H1 (cell line): Measurements from ENCODE around the gene PHC2. TPM values are rescaled to one million over a fixed set of nuclear protein-coding genes. Genes with fewer than 3 reads are reported as not detected.

Source experiments
- CTCF ChIA-PET: fragments of 300-600 bp; sonication (Branson Sonifier 250); formaldehyde crosslinking; loops from one replicate; lab custom pipeline; 2021; ENCODE audit not compliant: partially characterized antibody; lab: Charles Lee
- POLR2A ChIA-PET: fragments of 300-600 bp; sonication (Branson Sonifier 250); formaldehyde crosslinking; loops from one replicate; lab custom pipeline; 2021; ENCODE audit warnings: inconsistent platforms; ENCODE audit not compliant: partially characterized antibody; lab: Charles Lee
- DNase-seq, 2 experiments: peaks; one replicate each; pipeline versions ENCODE4 v3.0.0 to v3.0.0-alpha.2; 2010 to 2022; ENCODE audit warnings: low spot score in 2 of 2, low read depth in 1 of 2, mixed read lengths in 1 of 2
- FAIRE-seq: peaks from 2 replicates; lab custom pipeline; 2011; peaks lifted over from hg19 to GRCh38; lab: Jason Lieb, UNC
- H2AFZ ChIP-seq: 2 replicates; pipeline ENCODE4 v1.8.1; 2012; ENCODE audit warnings: low read length, inconsistent platforms
- H2AK5ac ChIP-seq: 2 replicates; pipeline ENCODE4 v1.6.1; 2013; ENCODE audit warnings: low read depth, low read length
- H2BK120ac ChIP-seq: replicated peaks from 2 replicates; pipeline ENCODE3; 2013; ENCODE audit warnings: low read depth, low read length, inconsistent platforms
- H2BK12ac ChIP-seq: 2 replicates; pipeline ENCODE4 v1.6.1; 2013; ENCODE audit warnings: low read depth, low read length
- H2BK15ac ChIP-seq: 2 replicates; pipeline ENCODE4 v1.6.1; 2013; ENCODE audit warnings: low read length
- H2BK20ac ChIP-seq: 2 replicates; pipeline ENCODE4 v1.6.1; 2013; ENCODE audit warnings: low read length
- H2BK5ac ChIP-seq: 2 replicates; pipeline ENCODE4 v1.6.1; 2013; ENCODE audit warnings: low read depth, low read length
- H3K14ac ChIP-seq: 2 replicates; pipeline ENCODE4 v1.6.1; 2013; ENCODE audit warnings: inconsistent platforms; ENCODE audit not compliant: insufficient read length
- H3K18ac ChIP-seq: 2 replicates; pipeline ENCODE4 v1.6.1; 2013; ENCODE audit warnings: low read length; ENCODE audit errors: extremely low read depth
- H3K23ac ChIP-seq: 2 replicates; pipeline ENCODE4 v1.6.1; 2013; ENCODE audit warnings: inconsistent platforms; ENCODE audit not compliant: insufficient read length
- H3K23me2 ChIP-seq: 2 replicates; pipeline ENCODE4 v1.6.1; 2013; ENCODE audit warnings: low read depth, low read length
- H3K27ac ChIP-seq: 2 replicates; pipeline ENCODE4 v1.6.1; 2011; ENCODE audit warnings: low read depth, low read length, inconsistent platforms
- H3K27me3 ChIP-seq, 4 experiments: replicated peaks in 1 of 4; 1 replicate in 1 of 4; 2 replicates in 3 of 4; pipeline versions ENCODE4 v1.6.1 to v1.8.1; 2011 to 2013; ENCODE audit warnings: low read length in 3 of 4, mild to moderate bottlenecking in 3 of 4, inconsistent platforms in 2 of 4, mixed read lengths in 2 of 4, moderate library complexity in 1 of 4; ENCODE audit not compliant: control insufficient read depth in 3 of 4, insufficient read depth in 3 of 4; ENCODE audit errors: extremely low read depth in 1 of 4
- H3K36me3 ChIP-seq, 4 experiments: 2 replicates each; pipeline versions ENCODE4 v1.6.1 to v1.8.1; 2011 to 2013; ENCODE audit warnings: mild to moderate bottlenecking in 4 of 4, low read length in 3 of 4, moderate library complexity in 2 of 4, control low read depth in 1 of 4, inconsistent platforms in 1 of 4; ENCODE audit not compliant: insufficient read depth in 4 of 4, control insufficient read depth in 2 of 4
- H3K4ac ChIP-seq: replicated peaks from 2 replicates; pipeline ENCODE3; 2013; ENCODE audit warnings: low read length, low read depth, mixed read lengths, inconsistent platforms; ENCODE audit not compliant: insufficient read length
- H3K4me1 ChIP-seq, 4 experiments: replicated peaks in 1 of 4; 1 replicate in 1 of 4; 2 replicates in 3 of 4; pipeline versions ENCODE4 v1.6.1 to v1.8.1; 2011 to 2013; ENCODE audit warnings: low read length in 3 of 4, inconsistent platforms in 2 of 4, mixed read lengths in 1 of 4; ENCODE audit not compliant: insufficient read depth in 4 of 4, control insufficient read depth in 3 of 4
- H3K4me2 ChIP-seq, 2 experiments: 2 replicates each; pipeline versions ENCODE4 v1.6.1 to v1.8.1; 2011 to 2013; ENCODE audit warnings: low read depth in 2 of 2, low read length in 2 of 2, control low read depth in 1 of 2, inconsistent platforms in 1 of 2, mild to moderate bottlenecking in 1 of 2; ENCODE audit not compliant: insufficient read depth in 1 of 2
- H3K4me3 ChIP-seq, 4 experiments: fragments of 200-600, 300-600 bp in 1 of 4; sonication (generic), shearing (Covaris generic), sonication (Bioruptor Twin) in 1 of 4; 2 replicates each; pipeline versions ENCODE4 v1.5.1 to v1.8.1; 2011 to 2016; ENCODE audit warnings: low read length in 4 of 4, low read depth in 3 of 4, control low read depth in 2 of 4, inconsistent platforms in 2 of 4, mild to moderate bottlenecking in 2 of 4, mixed read lengths in 1 of 4, moderate library complexity in 1 of 4; ENCODE audit not compliant: insufficient read depth in 2 of 4; ENCODE audit errors: extremely low read depth in 1 of 4
- H3K56ac ChIP-seq: replicated peaks from 2 replicates; pipeline ENCODE3; 2013; ENCODE audit warnings: low read depth, mild to moderate bottlenecking, mixed read lengths, low read length, inconsistent platforms; ENCODE audit not compliant: insufficient read length
- H3K79me1 ChIP-seq: 2 replicates; pipeline ENCODE4 v1.6.1; 2013; ENCODE audit warnings: low read depth, low read length, control low read depth
- H3K79me2 ChIP-seq, 2 experiments: 2 replicates each; pipeline versions ENCODE4 v1.6.1 to v1.8.1; 2012 to 2013; ENCODE audit warnings: low read length in 2 of 2, mild to moderate bottlenecking in 2 of 2, inconsistent platforms in 1 of 2; ENCODE audit not compliant: insufficient read depth in 2 of 2, control insufficient read depth in 1 of 2
- H3K9ac ChIP-seq, 4 experiments: replicated peaks in 1 of 4; 1 replicate in 1 of 4; 2 replicates in 3 of 4; pipeline versions ENCODE4 v1.6.1 to v1.8.1; 2011 to 2013; ENCODE audit warnings: low read depth in 3 of 4, low read length in 3 of 4, control low read depth in 2 of 4, mild to moderate bottlenecking in 2 of 4, moderate library complexity in 2 of 4, inconsistent platforms in 1 of 4; ENCODE audit errors: extremely low read depth in 1 of 4
- H3K9me3 ChIP-seq, 2 experiments: 2 replicates each; pipeline versions ENCODE4 v1.6.1 to v1.8.1; 2012 to 2013; ENCODE audit warnings: mild to moderate bottlenecking in 2 of 2, moderate library complexity in 2 of 2, control low read depth in 1 of 2, inconsistent platforms in 1 of 2, low read depth in 1 of 2, low read length in 1 of 2, mixed read lengths in 1 of 2; ENCODE audit not compliant: insufficient read depth in 2 of 2
- H4K20me1 ChIP-seq, 2 experiments: replicated peaks in 1 of 2; 2 replicates each; pipeline versions ENCODE3 to v1.8.1; 2011 to 2013; ENCODE audit warnings: inconsistent platforms in 2 of 2, low read length in 2 of 2, mild to moderate bottlenecking in 1 of 2; ENCODE audit not compliant: insufficient read depth in 2 of 2, control insufficient read depth in 1 of 2
- H4K5ac ChIP-seq: 2 replicates; pipeline ENCODE4 v1.6.1; 2013; ENCODE audit warnings: low read length, low read depth, mixed read lengths, inconsistent platforms; ENCODE audit not compliant: insufficient read length
- H4K8ac ChIP-seq: 2 replicates; pipeline ENCODE4 v1.8.0; 2013; ENCODE audit warnings: mild to moderate bottlenecking, moderate library complexity, low read length, inconsistent platforms; ENCODE audit not compliant: insufficient read depth; ENCODE audit errors: extremely low read depth
- H4K91ac ChIP-seq: replicated peaks from 2 replicates; pipeline ENCODE3; 2013; ENCODE audit warnings: low read length, mixed read lengths, inconsistent platforms; ENCODE audit not compliant: insufficient read length
- CBX8 ChIP-seq: fragments of 300-800, 300-1000 bp; sonication (generic); IDR thresholded peaks from 2 replicates; pipeline ENCODE4 v1.7.1; 2016; ENCODE audit warnings: low read depth, low read length, borderline replicate concordance
- CHD2 ChIP-seq: IDR thresholded peaks from 2 replicates; pipeline ENCODE4 v1.6.1; 2012; ENCODE audit warnings: low read length, improper control_type of control experiment
- EGR1 ChIP-seq: IDR thresholded peaks from 2 replicates; pipeline ENCODE4 v1.6.1; 2011; ENCODE audit warnings: low read depth, low read length, borderline replicate concordance
- EP300 ChIP-seq, 2 experiments: IDR thresholded peaks; 1 replicate in 1 of 2; 2 replicates in 1 of 2; pipeline ENCODE4 v1.6.1; 2011 to 2012; ENCODE audit warnings: low read depth in 2 of 2, low read length in 2 of 2, mild to moderate bottlenecking in 2 of 2, borderline replicate concordance in 1 of 2, inconsistent platforms in 1 of 2, moderate library complexity in 1 of 2
- JUN ChIP-seq: IDR thresholded peaks from 2 replicates; pipeline ENCODE4 v1.6.1; 2011; ENCODE audit warnings: low read depth, mild to moderate bottlenecking, improper control_type of control experiment, low read length
- KDM1A ChIP-seq: fragments of 200-600, 300-600 bp; sonication (generic); IDR thresholded peaks from 2 replicates; pipeline ENCODE4 v1.7.1; 2016; ENCODE audit warnings: mild to moderate bottlenecking, low read length, borderline replicate concordance
- PHF8 ChIP-seq: fragments of 200-600 bp; sonication (generic); conservative IDR thresholded peaks from 2 replicates; pipeline ENCODE4 v1.7.1; 2012; ENCODE audit warnings: low read depth, mild to moderate bottlenecking, inconsistent platforms, low read length, moderate library complexity
- RBBP5 ChIP-seq: IDR thresholded peaks from 2 replicates; pipeline ENCODE4 v1.7.1; 2012; ENCODE audit warnings: low read depth, mild to moderate bottlenecking, inconsistent platforms, low read length, moderate library complexity, borderline replicate concordance
- RXRA ChIP-seq: IDR thresholded peaks from 2 replicates; pipeline ENCODE4 v1.6.1; 2011; ENCODE audit warnings: low read depth, mild to moderate bottlenecking, low read length, moderate library complexity; ENCODE audit not compliant: insufficient read depth
- SIRT6 ChIP-seq: IDR thresholded peaks from one replicate; pipeline ENCODE4 v1.7.1; 2012; ENCODE audit warnings: low read length, inconsistent platforms
- SP1 ChIP-seq: IDR thresholded peaks from 2 replicates; pipeline ENCODE4 v1.6.1; 2011; ENCODE audit warnings: low read depth, low read length
- WGBS, 2 experiments: shearing (Covaris generic) in 1 of 2; methylation state at CpG; one replicate each; pipeline versions ENCODE4 v1.1.6 to v1.1.7; 2013 to 2015; ENCODE audit warnings: low lambda C conversion rate in 2 of 2, mixed read lengths in 2 of 2, inconsistent platforms in 1 of 2, low coverage in 1 of 2, missing lambda C conversion rate in 1 of 2; ENCODE audit not compliant: insufficient replicate concordance in 2 of 2, insufficient coverage in 1 of 2, insufficient read length in 1 of 2; ENCODE audit errors: extremely low coverage in 1 of 2, missing lambda C conversion rate in 1 of 2; 5-methylcytosine and 5-hydroxymethylcytosine counted together
- polyA plus RNA-seq, 7 experiments: library from polyadenylated mRNA; depleted of rRNA in 3 of 7; stranded (reverse) in 5 of 7; unstranded in 2 of 7; fragments of >200 nt in 5 of 7; fragments of 200-250 nt in 2 of 7; gene quantifications; 1 replicate in 5 of 7; 2 replicates in 1 of 7; 4 replicates in 1 of 7; pipeline versions ENCODE4 v1.2.1 to v1.2.3, GENCODE V29; 2011 to 2013; ENCODE audit warnings: missing spikeins in 2 of 7, mixed read lengths in 2 of 7
- total RNA-seq: library from RNA; stranded (reverse); fragmentation: NEBNext Ultra II Directional; extraction: Animal tissue kit (Norgen Biotek cat#: 25700); gene quantifications from 2 replicates; pipeline ENCODE4 v1.2.1, GENCODE V29; 2021
- TF ChIP-seq, protein P1 (sequence below), 3 experiments: IDR thresholded peaks; 1 replicate in 2 of 3; 2 replicates in 1 of 3; pipeline versions ENCODE4 v1.5.1 to v1.6.1; 2011; ENCODE audit warnings: low read length in 3 of 3, mild to moderate bottlenecking in 3 of 3, inconsistent platforms in 2 of 3, low read depth in 1 of 3, moderate library complexity in 1 of 3; ENCODE audit not compliant: insufficient read depth in 1 of 3; ENCODE audit errors: control extremely low read depth in 1 of 3

The PHC2 gene
- total and polyA plus RNA-seq, 2 of the 8 experiments (the other 6 are each of a cell fraction or from before 2014, with no cell fraction given), result 5.6 to 14.2 TPM

DNA sequence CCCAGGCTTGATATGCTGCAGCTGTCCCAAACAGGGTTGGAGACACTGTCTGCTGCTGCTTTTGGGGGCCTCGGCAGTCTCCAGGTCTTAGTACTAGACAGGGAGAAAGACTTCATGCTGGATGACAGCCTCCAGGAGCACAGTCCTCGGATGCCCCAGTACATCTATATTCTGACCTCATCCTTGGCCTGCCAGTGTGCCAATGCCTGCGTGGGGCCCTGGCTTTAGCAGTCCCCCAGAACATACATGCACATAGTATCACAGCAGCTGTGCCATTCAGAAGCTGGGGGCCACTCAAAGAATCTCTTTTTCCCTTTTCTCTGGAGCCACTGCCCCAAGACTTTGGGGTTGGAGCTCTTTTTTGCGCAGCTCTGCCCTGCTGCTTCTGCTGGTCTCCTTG lies 37.1 kb upstream of the PHC2 start:
- H4K5ac ChIP-seq, result no peak overlapping the region
- H3K14ac ChIP-seq, result no peak overlapping the region
- H2BK120ac ChIP-seq, result no peak overlapping the region
- H4K8ac ChIP-seq, result no peak overlapping the region
- H3K4me1 ChIP-seq, result peaks cover 0 to 6% (median 2%) of the 10 kb centered on the region in 4 experiments; a peak in 3 of 7 replicates
- POLR2A ChIA-PET, result no interaction called here
- H2BK20ac ChIP-seq, result no peak overlapping the region
- H3K36me3 ChIP-seq, result no peaks in the 10 kb centered on the region
- no peaks in the 10 kb centered on the region; a peak in 1 of 7 replicates for H3K27me3 ChIP-seq
- H4K20me1 ChIP-seq, result no peaks in the 10 kb centered on the region
- H3K4me2 ChIP-seq, result no peak overlapping the region
- WGBS, 2 experiments, result 83% methylated on average over 4 of the region's 4 CpGs; no CpG with 5 or more reads in 1 of the 2 experiments
- no peak overlapping the region for H3K18ac ChIP-seq
- no peak overlapping the region for H2BK15ac ChIP-seq
- no peak for FAIRE-seq
- H3K4me3 ChIP-seq, result no peak overlapping the region
- no peak overlapping the region for H3K27ac ChIP-seq
- H3K23ac ChIP-seq, result no peak overlapping the region
- CTCF ChIA-PET, result interaction anchor here (0.6 to 7.6 kb wide), 10 partner anchors 10 to 314 kb away, joined by 3 to 76 read pairs (median 4); no protein-coding TSS in a partner anchor
- no peaks in the 10 kb centered on the region for H3K79me1 ChIP-seq
- H3K9ac ChIP-seq, result no peak overlapping the region
- H2BK12ac ChIP-seq, result no peak overlapping the region
- H3K79me2 ChIP-seq, result no peaks in the 10 kb centered on the region
- no peak overlapping the region for H2BK5ac ChIP-seq
- no peak overlapping the region for H3K56ac ChIP-seq
- DNase-seq, result no peak
- H2AFZ ChIP-seq, result no peak overlapping the region
- H3K23me2 ChIP-seq, result peaks cover 3% of the 10 kb centered on the region; the same call in 1 of the 2 replicates
- no peak overlapping the region for H3K4ac ChIP-seq
- H4K91ac ChIP-seq, result no peak overlapping the region
- no peak overlapping the region for H2AK5ac ChIP-seq
- no peaks in the 10 kb centered on the region for H3K9me3 ChIP-seq
- TF ChIP-seq CHD2 (no peak), SIRT6 (no peak), SP1 (no peak), PHF8 (no peak), EGR1 (no peak), EP300 (IDR thresholded peaks at IDR 0.05; ENCODE audit: borderline replicate concordance in 1 of 2, low read depth in 2 of 2, low read length in 2 of 2) (no peak), KDM1A (no peak), RBBP5 (no peak), JUN (no peak), RXRA (no peak), CBX8 (no peak)
- TF ChIP-seq, protein P1, sequence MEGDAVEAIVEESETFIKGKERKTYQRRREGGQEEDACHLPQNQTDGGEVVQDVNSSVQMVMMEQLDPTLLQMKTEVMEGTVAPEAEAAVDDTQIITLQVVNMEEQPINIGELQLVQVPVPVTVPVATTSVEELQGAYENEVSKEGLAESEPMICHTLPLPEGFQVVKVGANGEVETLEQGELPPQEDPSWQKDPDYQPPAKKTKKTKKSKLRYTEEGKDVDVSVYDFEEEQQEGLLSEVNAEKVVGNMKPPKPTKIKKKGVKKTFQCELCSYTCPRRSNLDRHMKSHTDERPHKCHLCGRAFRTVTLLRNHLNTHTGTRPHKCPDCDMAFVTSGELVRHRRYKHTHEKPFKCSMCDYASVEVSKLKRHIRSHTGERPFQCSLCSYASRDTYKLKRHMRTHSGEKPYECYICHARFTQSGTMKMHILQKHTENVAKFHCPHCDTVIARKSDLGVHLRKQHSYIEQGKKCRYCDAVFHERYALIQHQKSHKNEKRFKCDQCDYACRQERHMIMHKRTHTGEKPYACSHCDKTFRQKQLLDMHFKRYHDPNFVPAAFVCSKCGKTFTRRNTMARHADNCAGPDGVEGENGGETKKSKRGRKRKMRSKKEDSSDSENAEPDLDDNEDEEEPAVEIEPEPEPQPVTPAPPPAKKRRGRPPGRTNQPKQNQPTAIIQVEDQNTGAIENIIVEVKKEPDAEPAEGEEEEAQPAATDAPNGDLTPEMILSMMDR (IDR thresholded peaks at IDR 0.05; ENCODE audit: control extremely low read depth in 1 of 3, insufficient read depth in 1 of 3, low read depth in 1 of 3, low read length in 3 of 3), result no peak
